ENCODE measurements around the gene AMN.
"Not testable (repeated sequence)": the region's sequence is repeated elsewhere in the genome, so short reads cannot be mapped to it uniquely, and the experiment has no call there.

AMN gene

GRCh38 chr14:102922490-102923200 is at the start of gene AMN:
Gene AMN (plus strand): TSS chr14:102922663. CDS start chr14:102922689, 26 bp downstream.
- DNase-seq (ENCODE audit: low spot score) = no peak

DNA sequence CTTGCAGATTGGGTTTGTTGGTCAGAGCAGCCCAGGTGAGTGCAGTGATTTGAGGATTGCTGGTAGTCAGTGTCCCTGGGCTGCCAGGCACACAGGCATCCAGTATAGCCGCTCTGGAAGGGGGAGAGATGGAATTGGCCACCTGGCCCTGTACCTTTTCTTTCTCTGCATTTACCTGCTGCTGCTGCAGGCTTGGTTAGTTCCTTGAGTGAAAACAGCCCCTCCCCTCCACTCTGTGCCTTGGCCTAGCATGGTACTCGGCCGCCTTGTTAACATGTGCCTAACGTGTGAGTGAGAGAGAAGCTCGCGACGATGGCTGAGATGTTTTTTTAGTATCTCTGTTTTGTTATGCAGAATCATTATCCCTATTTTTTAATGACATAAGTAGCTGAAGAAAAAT is 49.3 kb upstream of the AMN start:
- DNase-seq (ENCODE audit: low spot score) = no peak

- no peak for DNase-seq (ENCODE audit: low spot score)
Observed at GRCh38 chr14:102873546-102874061, 48.9 kb upstream of the AMN start.

DNA sequence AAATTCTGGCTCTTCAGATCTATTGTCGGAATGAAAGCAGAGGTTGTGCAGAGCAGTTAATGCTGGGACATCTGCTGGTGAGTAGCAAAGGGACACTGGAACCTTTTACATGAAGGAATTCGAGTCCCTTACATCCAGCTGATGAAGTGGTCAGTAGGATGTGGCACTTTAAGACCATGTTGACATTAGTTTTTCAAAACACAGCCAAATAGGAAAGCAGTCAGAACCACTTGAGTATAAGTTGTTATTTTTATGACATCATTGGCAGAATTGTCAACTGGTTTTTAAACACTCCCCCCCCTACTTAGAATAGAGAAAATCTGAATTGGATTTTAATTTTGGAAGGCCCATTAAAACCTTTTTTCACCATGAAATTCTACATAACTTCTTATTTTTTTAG is 46.8 kb upstream of the AMN start:
- DNase-seq (ENCODE audit: low spot score) = no peak

- DNase-seq (ENCODE audit: low spot score) = not testable (repeated sequence)
Observed at GRCh38 chr14:102877511-102877910, 45.0 kb upstream of the AMN start.

DNA sequence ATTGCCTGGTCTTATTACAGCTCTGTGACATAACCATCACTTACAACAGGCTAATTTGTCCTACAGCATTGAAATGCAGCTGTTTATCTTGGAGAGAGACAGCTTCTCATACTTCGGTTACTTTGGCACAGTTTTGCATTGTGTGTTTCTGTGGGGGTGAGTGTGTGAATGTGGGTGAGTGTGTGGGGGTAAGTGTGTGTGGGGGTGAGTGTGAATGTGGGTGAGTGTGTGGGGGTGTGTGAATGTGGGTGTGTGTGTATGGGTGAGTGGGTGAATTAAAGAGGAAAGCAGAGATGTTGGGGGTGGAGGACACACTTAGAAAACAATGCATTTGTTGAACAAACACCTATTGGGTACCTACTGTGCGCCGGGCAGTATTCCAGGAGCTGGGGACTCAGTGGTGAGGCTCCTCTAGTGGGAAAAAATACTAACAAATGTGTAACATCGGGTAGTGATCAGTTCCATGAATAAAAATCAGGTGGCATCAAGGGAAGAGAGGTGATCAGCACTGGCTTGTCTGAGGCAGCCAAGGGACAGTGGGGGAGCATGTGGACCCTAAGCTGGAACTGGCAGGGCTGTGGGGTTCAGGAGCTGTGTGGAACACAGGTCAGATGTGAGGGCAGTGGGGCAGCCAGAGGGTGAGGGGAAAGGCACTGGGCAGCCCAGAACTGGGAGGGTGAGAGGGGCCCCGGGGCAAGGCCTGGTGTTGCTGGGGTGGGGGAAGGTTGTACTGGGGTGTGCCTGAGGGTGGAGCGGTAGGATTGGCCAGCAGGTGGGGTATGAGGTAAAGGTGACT is 44.1 kb upstream of the AMN start:
- DNase-seq (ENCODE audit: low spot score) = peak; percentile 57

- DNase-seq (ENCODE audit: low spot score) = peak; percentile 15
Observed at GRCh38 chr14:102878970-102879460, 43.4 kb upstream of the AMN start.

- DNase-seq (ENCODE audit: low spot score) = no peak
Observed at GRCh38 chr14:102882226-102882906, 40.1 kb upstream of the AMN start.

- DNase-seq (ENCODE audit: low spot score) = no peak
Observed at GRCh38 chr14:102883089-102883541, 39.3 kb upstream of the AMN start.

GRCh38 chr14:102883554-102883953 is 38.9 kb upstream of the AMN start:
- peak; percentile 8 for DNase-seq (ENCODE audit: low spot score)

DNA sequence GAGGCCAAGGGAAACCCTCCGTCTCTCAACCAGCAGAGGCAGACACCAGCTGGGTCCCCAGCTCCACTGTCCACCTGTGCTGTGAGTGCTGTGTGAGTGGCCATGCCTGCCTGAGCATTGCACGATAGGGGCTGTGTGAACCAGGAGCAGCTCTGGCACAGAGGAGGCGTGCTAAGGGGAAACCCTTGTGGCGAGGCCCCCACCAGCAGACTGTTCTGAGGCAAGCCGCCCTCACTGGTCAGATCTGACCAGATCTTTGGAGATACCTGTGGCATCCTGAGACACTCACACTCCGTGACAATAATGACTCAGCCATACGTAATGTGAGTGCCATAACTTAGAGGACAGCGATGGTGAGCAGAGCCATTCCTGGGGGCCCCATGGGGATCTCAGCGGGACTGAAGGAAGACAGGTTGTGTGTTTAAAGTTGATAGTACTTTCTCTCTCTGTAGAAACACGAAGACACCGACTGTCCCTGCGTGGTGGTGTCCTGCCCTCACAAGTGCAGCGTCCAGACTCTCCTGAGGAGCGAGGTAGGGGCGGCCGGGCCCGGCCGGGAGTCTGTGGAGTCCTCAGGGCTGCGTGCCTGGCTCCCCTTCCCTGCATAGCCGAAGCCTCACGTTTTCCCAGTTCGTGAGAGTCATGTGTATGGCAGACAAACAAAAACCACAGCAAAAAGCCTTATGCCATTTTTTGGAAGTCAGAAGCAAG is 36.6 kb upstream of the AMN start:
- DNase-seq (ENCODE audit: low spot score) = no peak

DNA sequence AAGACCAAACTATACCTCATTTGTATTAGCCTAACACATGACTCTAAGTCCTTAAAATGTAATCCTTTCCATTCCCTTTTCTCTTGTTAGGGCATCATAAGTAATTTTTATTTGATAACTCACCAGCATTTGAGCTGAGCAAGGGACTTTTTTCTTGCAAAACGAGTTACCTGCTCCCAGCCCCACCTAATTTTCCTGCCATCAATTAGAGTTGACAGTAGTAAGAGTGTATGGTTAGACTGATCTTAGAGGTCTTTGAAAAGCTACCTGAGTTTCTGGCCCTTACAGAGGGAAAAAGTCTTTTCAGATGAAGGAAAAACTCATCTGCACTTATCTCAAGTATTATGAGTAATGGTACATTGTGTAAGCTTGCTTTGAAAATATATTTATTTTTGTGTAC is 33.7 kb upstream of the AMN start:
- DNase-seq (ENCODE audit: low spot score) = no peak

- no peak for DNase-seq (ENCODE audit: low spot score)
Observed at GRCh38 chr14:102889615-102890014, 32.8 kb upstream of the AMN start.

DNA sequence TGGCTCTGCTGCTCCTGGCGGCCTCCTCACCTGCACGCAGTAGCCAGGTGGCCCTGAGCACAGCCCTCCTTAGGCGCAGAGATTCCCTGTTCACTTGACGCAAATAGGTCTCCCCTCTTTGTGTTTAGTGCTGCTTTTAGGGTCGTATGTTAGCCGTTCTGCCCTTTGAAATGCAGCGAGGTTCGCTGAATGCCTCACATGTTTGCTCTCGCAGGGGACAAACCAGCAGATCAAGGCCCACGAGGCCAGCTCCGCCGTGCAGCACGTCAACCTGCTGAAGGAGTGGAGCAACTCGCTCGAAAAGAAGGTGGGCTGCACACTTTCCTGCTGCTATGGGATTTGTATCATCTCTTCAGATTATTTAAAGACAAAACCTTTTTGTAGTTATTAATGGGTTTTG is 31.4 kb upstream of the AMN start:
- no peak for DNase-seq (ENCODE audit: low spot score)

- no peak for DNase-seq (ENCODE audit: low spot score)
Observed at GRCh38 chr14:102891556-102891955, 30.9 kb upstream of the AMN start.

- DNase-seq (ENCODE audit: low spot score) = no peak
Observed at GRCh38 chr14:102892651-102893050, 29.8 kb upstream of the AMN start.

DNA sequence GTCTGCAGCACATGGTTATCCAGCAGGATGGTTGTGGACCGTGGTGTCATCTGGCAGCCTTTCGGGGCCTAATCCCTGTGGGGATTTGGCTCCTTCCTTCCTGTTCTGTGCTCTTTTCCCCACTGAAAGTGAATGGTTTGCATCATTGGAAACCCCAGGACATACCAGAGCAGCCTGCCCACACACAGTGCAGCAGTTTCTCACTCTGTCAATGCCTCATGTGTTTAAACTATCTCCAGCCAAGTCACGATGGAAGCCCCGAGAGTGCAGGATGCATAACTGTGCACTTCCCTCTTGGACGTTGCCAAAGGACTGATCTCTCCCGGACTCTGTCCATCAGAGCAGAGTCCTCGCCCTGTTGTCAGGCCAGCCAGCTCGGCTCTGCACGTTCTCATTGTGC is 29.0 kb upstream of the AMN start:
- DNase-seq (ENCODE audit: low spot score) = no peak

DNA sequence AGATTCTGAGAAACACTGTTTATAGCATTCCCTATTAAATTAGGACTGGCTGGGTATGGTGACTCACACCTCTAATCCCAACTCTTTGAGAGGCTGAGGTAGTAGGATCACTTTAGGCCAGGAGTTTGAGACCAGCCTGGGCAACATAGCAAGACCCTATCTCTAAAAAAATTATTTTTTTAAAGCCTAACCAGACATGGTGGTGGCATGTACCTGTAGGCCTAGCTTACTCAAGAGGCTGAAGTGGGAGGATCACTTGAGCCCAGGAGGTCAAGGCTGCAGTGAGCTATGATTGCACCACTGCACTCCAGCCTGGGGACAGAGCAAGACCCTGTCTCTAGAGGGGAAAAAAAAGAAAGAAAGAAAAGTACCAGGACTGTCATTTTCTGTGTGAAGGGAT is 25.7 kb upstream of the AMN start:
- DNase-seq (ENCODE audit: low spot score) = not testable (repeated sequence)

DNA sequence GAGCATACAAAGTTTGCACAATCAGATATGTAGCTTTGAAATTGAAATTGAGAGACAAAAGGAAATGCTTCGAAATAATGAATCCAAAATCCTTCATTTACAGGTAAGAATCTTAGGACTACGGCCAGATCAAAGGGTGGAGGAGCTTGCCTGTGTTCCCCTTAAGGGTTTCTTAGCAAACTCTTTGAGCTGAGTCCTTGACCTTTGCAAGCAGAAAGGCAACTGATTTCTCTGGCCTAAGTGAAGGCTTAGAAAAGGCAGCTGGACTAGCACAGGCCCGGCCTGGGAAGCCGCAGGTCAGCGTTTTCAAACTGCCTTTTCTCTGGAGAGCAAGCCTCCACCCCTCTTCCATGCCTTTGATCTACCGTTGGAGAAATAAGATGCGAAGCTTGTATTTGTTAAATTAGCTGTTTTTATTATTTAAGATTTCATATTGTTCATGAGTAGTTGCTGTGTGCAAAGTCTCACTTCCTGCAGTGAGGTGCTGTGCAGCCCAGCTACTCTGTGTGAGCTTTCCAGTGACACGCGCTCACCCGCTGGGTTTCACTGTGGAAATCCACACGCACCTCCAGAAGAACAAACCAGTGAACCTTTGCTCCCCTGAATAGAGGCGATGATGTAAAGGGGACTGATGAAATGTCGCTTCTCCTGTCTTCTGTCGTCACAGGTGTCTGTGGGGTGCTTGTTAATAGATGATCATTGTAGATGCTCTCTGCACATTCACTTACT is 25.0 kb upstream of the AMN start:
- no peak for DNase-seq (ENCODE audit: low spot score)

DNA sequence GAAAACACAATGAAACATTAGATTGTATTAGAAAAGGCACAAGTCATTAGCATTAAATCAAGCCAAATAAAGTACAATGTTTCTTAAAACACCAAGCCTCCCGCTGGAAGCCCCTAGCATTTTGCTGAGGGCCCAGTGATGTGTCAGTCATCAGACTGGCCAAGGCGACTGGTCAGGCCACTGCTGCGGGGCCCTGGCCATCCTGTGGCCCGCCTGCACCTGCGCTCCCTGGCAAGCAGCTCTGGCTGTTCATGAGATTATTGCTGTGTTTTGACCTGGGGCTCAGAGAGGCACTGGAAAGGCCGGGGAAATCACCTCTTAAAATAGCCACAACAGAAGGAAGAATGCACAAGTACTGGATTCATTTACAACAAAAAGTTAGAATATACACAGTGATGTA is 24.2 kb upstream of the AMN start:
- no peak for DNase-seq (ENCODE audit: low spot score)

Measured in left forelimb (tissue), 1 donor.